Heart left ventricle (tissue), 16 donors: ENCODE results near the gene TAF7L. TPM values are rescaled to one million over a fixed set of nuclear protein-coding genes. Genes with fewer than 3 reads are reported as not detected.

Source experiments
- ATAC-seq, 4 donors: fragments of 200-7000 bp; cut with Tn5 transposase; one replicate each; pipeline ENCODE4 v1.9.1; 2020 to 2022; ENCODE audit warnings: moderate library complexity in 4 of 4, mild to moderate bottlenecking in 3 of 4, moderate number of reproducible peaks in 1 of 4
- DNase-seq, 5 donors: peaks; one replicate each; pipeline ENCODE4 v3.0.0-alpha.2; 2020
- H3K27ac ChIP-seq, 12 donors: fragments of 200-600 bp; sonication (generic) in 4 of 12; one replicate each; pipeline versions ENCODE4 v1.5.0 to v1.8.0; 2016 to 2022; ENCODE audit warnings: mild to moderate bottlenecking in 2 of 12
- H3K27me3 ChIP-seq, 9 donors: fragments of 200-600 bp; sonication (generic) in 2 of 9; one replicate each; pipeline versions ENCODE4 v1.5.1 to v1.8.0; 2016 to 2022; ENCODE audit warnings: mild to moderate bottlenecking in 3 of 9
- H3K36me3 ChIP-seq, 9 donors: fragments of 200-600 bp; sonication (generic) in 2 of 9; one replicate each; pipeline versions ENCODE4 v1.5.0 to v1.8.0; 2018 to 2022; ENCODE audit warnings: mild to moderate bottlenecking in 2 of 9
- H3K4me1 ChIP-seq, 12 donors: fragments of 200-600 bp; sonication (generic) in 4 of 12; one replicate each; pipeline versions ENCODE4 v1.5.0 to v1.8.0; 2016 to 2022; ENCODE audit warnings: mild to moderate bottlenecking in 3 of 12
- H3K4me3 ChIP-seq, 12 donors: fragments of 200-600 bp; sonication (generic) in 4 of 12; one replicate each; pipeline versions ENCODE4 v1.5.0 to v1.8.0; 2017 to 2022; ENCODE audit warnings: mild to moderate bottlenecking in 9 of 12, moderate library complexity in 4 of 12
- H3K9me3 ChIP-seq, 12 donors: fragments of 200-600 bp; sonication (generic) in 4 of 12; one replicate each; pipeline versions ENCODE4 v1.5.0 to v1.8.0; 2016 to 2022; ENCODE audit warnings: mild to moderate bottlenecking in 1 of 12
- CTCF ChIP-seq, 12 donors: fragments of 200-600 bp; sonication (generic) in 4 of 12; IDR thresholded peaks; one replicate each; pipeline versions ENCODE4 v1.5.0 to v1.8.0; 2018 to 2022; ENCODE audit warnings: antibody characterized with exemption in 12 of 12, mild to moderate bottlenecking in 5 of 12
- POLR2A ChIP-seq, 2 donors: fragments of 450-650 bp; IDR thresholded peaks; one replicate each; pipeline ENCODE4 v1.6.1; 2017; ENCODE audit warnings: antibody characterized with exemption in 2 of 2, mild to moderate bottlenecking in 2 of 2, moderate library complexity in 2 of 2
- WGBS, 4 donors: extraction: QIAGEN DNeasy Blood & Tissue Kit in 2 of 4; methylation state at CpG; one replicate each; pipeline versions ENCODE4 v1.1.5 to v1.1.7; 2013 to 2018; 5-methylcytosine and 5-hydroxymethylcytosine counted together
- intact Hi-C, 10 donors: fragments of 100-400 bp; cut with DNase I; formaldehyde crosslinking; loops; one replicate each; pipeline versions ENCODE4 v1.11.1 to v1.14.2; 2022
- polyA plus RNA-seq, 2 donors: library from polyadenylated mRNA; stranded (reverse); fragments of 200-250 nt; gene quantifications; one replicate each; pipeline ENCODE4 v1.2.3, GENCODE V29; 2013
- total RNA-seq, 9 donors: library from RNA; depleted of rRNA in 2 of 9; stranded (reverse); fragments of >200 nt in 2 of 9; fragmentation: NEBNext Ultra II Directional in 3 of 9; extraction: Animal tissue kit (Norgen Biotek cat#: 25700) in 3 of 9; gene quantifications; one replicate each; pipeline versions ENCODE4 v1.1.0 to v1.2.4, GENCODE V29; 2016 to 2023
- donor health status: ischemic (EF 13 %, LVEDD 7.1; RV severe dilation, severe dysfunction).
- donor health status: healthy with polysubstance abuse.
- donor health status: DM: no; HTN: yes; CAD: no.
- donor health status: DM: no; HTN: no; CAD: no.
- donor health status: ischemic (EF 25% LVEDD 6.9; RV normal size, moderate dysfunction).
- donor health status: ischemic (EF 25% LVEDD 5.7; RV mildly dilated, moderate dysfunction).
- donor health status: healthy.
- donor health status: DM: yes; HTN: yes; CAD: no.
- donor health status: ischemic (EF 35%, LVEDD 5.7; RV mildly dilated, moderate dysfunction).
- donor health status: nonischemic (EF 11% LVEDD 7.7; RV severe dilation, severe dysfunction).
- donor health status: DM: yes; HTN: yes; CAD: no.
- donor health status: PGD.
- donor health status: ischemic (EF 29% LVEDD 5.4; RV normal size, mild dysfunction).
- donor health status: nonischemic (EF 23%, LVEDD 6.1; RV moderate dilation, normal function).

Gene TAF7L
- total and polyA plus RNA-seq, 11 donors: 0.04 TPM; not detected in 10

- no peak for DNase-seq
- Histone ChIP-seq H3K4me3 (no peak overlapping the region), H3K9me3 (no peaks in the 10 kb centered on the region), H3K27me3 (peaks cover 0 to 3% (median 0%) of the 10 kb centered on the region in 9 donors), H3K4me1 (no peaks in the 10 kb centered on the region), H3K36me3 (no peaks in the 10 kb centered on the region), H3K27ac (no peak overlapping the region)
- TF ChIP-seq CTCF (IDR thresholded peaks at IDR 0.05): no peak
- no peak for TF ChIP-seq POLR2A (IDR thresholded peaks at IDR 0.05)
- ATAC-seq: no peak
- 72 to 87% (median 74%) methylated on average over 5 of the region's 5 CpGs for WGBS, 4 donors
- intact Hi-C loops: no loop called here
These were observed 58.8 kb downstream of the TAF7L start for GRCh38 chrX:101232316-101232715.

- Histone ChIP-seq H3K4me3 (no peak overlapping the region), H3K9me3 (no peaks in the 10 kb centered on the region), H3K27me3 (peaks cover 0 to 3% (median 0%) of the 10 kb centered on the region in 9 donors), H3K4me1 (no peaks in the 10 kb centered on the region), H3K27ac (no peak overlapping the region), H3K36me3 (no peaks in the 10 kb centered on the region)
- intact Hi-C loops: no loop called here
- DNase-seq (no peak), ATAC-seq (no peak)
- 50 to 97% (median 72%) methylated on average over 1 of the region's 1 CpG for WGBS, 4 donors
- TF ChIP-seq CTCF (IDR thresholded peaks at IDR 0.05): no peak
- no peak for TF ChIP-seq POLR2A (IDR thresholded peaks at IDR 0.05)
These were observed 60.1 kb downstream of the TAF7L start for GRCh38 chrX:101231080-101231479.

- Histone ChIP-seq H3K27ac (no peak overlapping the region), H3K36me3 (no peaks in the 10 kb centered on the region), H3K27me3 (peaks cover 0 to 4% (median 0%) of the 10 kb centered on the region in 9 donors), H3K9me3 (no peaks in the 10 kb centered on the region), H3K4me1 (no peaks in the 10 kb centered on the region), H3K4me3 (no peak overlapping the region)
- 76 to 96% (median 85%) methylated on average over 2 of the region's 2 CpGs for WGBS, 4 donors
- ATAC-seq: no peak
- DNase-seq: no peak
- intact Hi-C loops: no loop called here
- TF ChIP-seq POLR2A (IDR thresholded peaks at IDR 0.05): no peak
- no peak for TF ChIP-seq CTCF (IDR thresholded peaks at IDR 0.05)
These were observed 60.5 kb downstream of the TAF7L start for GRCh38 chrX:101230636-101231035.

GRCh38 chrX:101229170-101229569 lies 62.0 kb downstream of the TAF7L start:
- Histone ChIP-seq H3K4me3 (no peak overlapping the region), H3K9me3 (no peaks in the 10 kb centered on the region), H3K27ac (no peak overlapping the region), H3K27me3 (peaks cover 0 to 9% (median 0%) of the 10 kb centered on the region in 9 donors), H3K4me1 (no peaks in the 10 kb centered on the region), H3K36me3 (no peaks in the 10 kb centered on the region)
- 86 to 94% (median 90%) methylated on average over 1 of the region's 1 CpG for WGBS, 4 donors
- intact Hi-C loops: no loop called here
- ATAC-seq (no peak), DNase-seq (no peak)
- TF ChIP-seq CTCF (IDR thresholded peaks at IDR 0.05) (no peak), POLR2A (IDR thresholded peaks at IDR 0.05) (no peak)
